ENCODE measurements around the gene VAPA. TPM values are rescaled to one million over a fixed set of nuclear protein-coding genes. Genes with fewer than 3 reads are reported as not detected.
"Not testable (repeated sequence)": the region's sequence is repeated elsewhere in the genome, so short reads cannot be mapped to it uniquely, and the experiment has no call there.

Gene VAPA
- total and polyA plus RNA-seq, 3 experiments from 2014 or later = 167 to 228 (median 193) TPM

DNA sequence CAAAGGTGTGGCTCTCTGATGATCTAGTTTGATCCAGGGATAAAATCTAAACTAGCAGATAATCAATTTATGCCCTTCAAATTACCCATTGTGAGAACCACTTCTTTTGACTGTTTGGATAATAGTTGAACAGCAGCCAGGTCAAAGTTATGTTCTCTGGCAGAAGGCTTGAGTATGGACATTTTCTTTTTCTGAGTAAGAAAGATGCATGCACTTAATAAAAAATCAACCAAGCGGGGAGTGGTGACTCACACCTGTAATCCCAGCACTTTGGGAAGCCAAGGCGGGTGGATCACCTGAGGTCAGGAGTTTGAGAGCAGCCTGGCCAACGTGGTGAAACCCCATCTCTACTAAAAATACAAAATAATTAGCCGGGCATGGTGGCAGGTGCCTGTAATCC, 22.3 kb upstream of the VAPA start:
- H3K4me3 Mint-ChIP-seq; POLR2A ChIA-PET; DNase-seq; H3K27ac Mint-ChIP-seq; H3K27me3 Mint-ChIP-seq; H3K9me3 Mint-ChIP-seq; H3K4me1 ChIP-seq (ENCODE audit: insufficient read depth, low read length); H3K36me3 ChIP-seq (ENCODE audit: insufficient read depth, low read length); H3K4me3 ChIP-seq (ENCODE audit: low read length); H3K9me3 ChIP-seq (ENCODE audit: low read length); H3K4me1 Mint-ChIP-seq; H3K36me3 Mint-ChIP-seq; CTCF ChIA-PET; H3K27me3 ChIP-seq (ENCODE audit: insufficient read depth, low read length, poor library complexity, severe bottlenecking); H3K27ac ChIP-seq (ENCODE audit: low read depth, low read length): not testable (repeated sequence)

DNA sequence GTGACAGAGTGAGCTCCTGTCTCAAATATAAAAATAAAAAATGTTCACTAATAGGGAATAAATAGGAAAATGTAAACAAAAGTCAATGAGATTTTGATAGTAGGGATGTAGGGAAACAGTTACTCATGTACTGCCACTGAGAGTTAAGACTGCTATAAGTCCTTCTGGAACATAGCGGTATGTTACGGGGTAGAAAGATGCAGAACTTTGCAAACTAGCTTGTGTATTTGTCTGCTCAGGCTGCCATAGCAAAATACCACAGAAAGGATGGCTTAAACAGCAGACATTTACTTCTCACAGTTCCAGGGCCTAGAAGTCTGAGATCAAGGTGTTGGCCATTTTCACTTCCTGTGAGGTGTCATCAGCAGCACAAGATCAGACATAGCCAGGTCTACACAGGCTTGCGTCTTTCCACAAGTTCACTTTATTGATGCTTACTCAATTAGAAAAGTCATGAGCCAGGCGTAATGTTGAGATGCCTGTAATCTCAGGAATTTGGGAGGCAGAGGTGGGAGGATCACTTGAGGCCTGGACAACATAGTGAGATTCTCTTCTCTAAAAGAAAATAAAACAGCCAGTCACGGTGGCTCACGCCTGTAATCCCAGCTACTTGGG, 19.3 kb upstream of the VAPA start:
- ChIA-PET POLR2A (no interaction called here), CTCF (no interaction called here)
- no peak overlapping the region for H3K4me3 ChIP-seq (ENCODE audit: low read length)
- Mint-ChIP-seq H3K4me1 (no peaks in the 10 kb centered on the region), H3K27ac (peak overlapping the region in 1 of 8 donors; percentile 21), H3K4me3 (no peak overlapping the region), H3K9me3 (no peaks in the 10 kb centered on the region), H3K27me3 (peaks cover 0 to 7% of the 10 kb centered on the region in 2 donors), H3K36me3 (no peaks in the 10 kb centered on the region)
- no peaks in the 10 kb centered on the region for H3K4me1 ChIP-seq (ENCODE audit: insufficient read depth, low read length)
- no peaks in the 10 kb centered on the region for H3K9me3 ChIP-seq (ENCODE audit: low read length)
- H3K27ac ChIP-seq (ENCODE audit: low read depth, low read length) = no peak overlapping the region
- H3K27me3 ChIP-seq (ENCODE audit: insufficient read depth, low read length, poor library complexity, severe bottlenecking) = no peaks in the 10 kb centered on the region
- DNase-seq = no peak
- H3K36me3 ChIP-seq (ENCODE audit: insufficient read depth, low read length) = no peaks in the 10 kb centered on the region

- Mint-ChIP-seq H3K27me3 (peaks cover 2 to 7% of the 10 kb centered on the region in 2 donors), H3K4me3 (no peak overlapping the region), H3K27ac (no peak overlapping the region), H3K9me3 (no peaks in the 10 kb centered on the region), H3K36me3 (peaks cover 0 to 2% (median 0%) of the 10 kb centered on the region in 3 donors), H3K4me1 (no peaks in the 10 kb centered on the region)
- Histone ChIP-seq H3K9me3 (ENCODE audit: low read length) (no peaks in the 10 kb centered on the region), H3K27me3 (ENCODE audit: insufficient read depth, low read length, poor library complexity, severe bottlenecking) (no peaks in the 10 kb centered on the region), H3K36me3 (ENCODE audit: insufficient read depth, low read length) (no peaks in the 10 kb centered on the region), H3K4me3 (ENCODE audit: low read length) (no peak overlapping the region), H3K4me1 (ENCODE audit: insufficient read depth, low read length) (no peaks in the 10 kb centered on the region), H3K27ac (ENCODE audit: low read depth, low read length) (peak overlapping the region; percentile 24)
- CTCF ChIA-PET = no interaction called here
- no peak for DNase-seq
- POLR2A ChIA-PET = no interaction called here
Observed at GRCh38 chr18:9897129-9897528, 16.7 kb upstream of the VAPA start.

DNA sequence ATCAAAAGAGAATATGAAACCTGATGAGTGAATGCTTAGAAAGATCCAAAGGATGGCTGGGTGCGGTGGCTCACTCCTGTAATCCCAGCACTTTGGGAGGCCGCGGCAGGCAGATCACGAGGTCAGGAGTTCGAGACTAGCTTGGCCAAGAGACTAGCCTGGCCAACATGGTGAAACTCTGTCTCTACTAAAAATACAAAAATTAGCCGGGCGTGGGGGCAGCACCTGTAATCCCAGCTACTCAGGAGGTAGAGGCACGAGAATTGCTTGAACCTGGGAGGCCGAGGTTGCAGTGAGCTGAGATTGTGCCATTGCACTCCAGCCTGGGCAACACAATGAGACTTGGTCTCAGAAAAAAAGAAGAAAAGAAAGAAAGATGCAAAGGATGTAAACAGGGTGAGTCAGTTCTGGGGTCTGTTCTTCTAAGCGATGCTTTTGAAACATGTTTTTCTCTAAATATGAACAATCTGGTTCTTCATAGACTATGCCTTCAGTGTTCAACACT, 16.0 kb upstream of the VAPA start:
- H3K4me1 ChIP-seq (ENCODE audit: insufficient read depth, low read length); CTCF ChIA-PET; H3K36me3 ChIP-seq (ENCODE audit: insufficient read depth, low read length); DNase-seq; H3K27ac Mint-ChIP-seq; H3K9me3 Mint-ChIP-seq; H3K36me3 Mint-ChIP-seq; H3K4me3 Mint-ChIP-seq; H3K4me1 Mint-ChIP-seq; H3K27me3 Mint-ChIP-seq; H3K9me3 ChIP-seq (ENCODE audit: low read length); H3K4me3 ChIP-seq (ENCODE audit: low read length); POLR2A ChIA-PET; H3K27me3 ChIP-seq (ENCODE audit: insufficient read depth, low read length, poor library complexity, severe bottlenecking): not testable (repeated sequence)
- H3K27ac ChIP-seq (ENCODE audit: low read depth, low read length) = peak overlapping the region; percentile 83

GRCh38 chr18:9898792-9899549, 14.8 kb upstream of the VAPA start:
- peaks cover 2 to 13% of the 10 kb centered on the region in 2 donors for H3K27me3 Mint-ChIP-seq
- POLR2A ChIA-PET = no interaction called here
- no peaks in the 10 kb centered on the region for H3K36me3 ChIP-seq (ENCODE audit: insufficient read depth, low read length)
- no peak overlapping the region for H3K4me3 Mint-ChIP-seq
- H3K4me3 ChIP-seq (ENCODE audit: low read length) = no peak overlapping the region
- H3K9me3 ChIP-seq (ENCODE audit: low read length) = no peaks in the 10 kb centered on the region
- peak overlapping the region; percentile 83 for H3K27ac ChIP-seq (ENCODE audit: low read depth, low read length)
- H3K36me3 Mint-ChIP-seq = peaks cover 0 to 2% (median 0%) of the 10 kb centered on the region in 3 donors
- H3K4me1 ChIP-seq (ENCODE audit: insufficient read depth, low read length) = no peaks in the 10 kb centered on the region
- H3K9me3 Mint-ChIP-seq = no peaks in the 10 kb centered on the region
- DNase-seq = no peak
- no peaks in the 10 kb centered on the region for H3K27me3 ChIP-seq (ENCODE audit: insufficient read depth, low read length, poor library complexity, severe bottlenecking)
- CTCF ChIA-PET = no interaction called here
- no peaks in the 10 kb centered on the region for H3K4me1 Mint-ChIP-seq
- peak overlapping the region in 1 of 8 donors; percentile 9 for H3K27ac Mint-ChIP-seq

DNA sequence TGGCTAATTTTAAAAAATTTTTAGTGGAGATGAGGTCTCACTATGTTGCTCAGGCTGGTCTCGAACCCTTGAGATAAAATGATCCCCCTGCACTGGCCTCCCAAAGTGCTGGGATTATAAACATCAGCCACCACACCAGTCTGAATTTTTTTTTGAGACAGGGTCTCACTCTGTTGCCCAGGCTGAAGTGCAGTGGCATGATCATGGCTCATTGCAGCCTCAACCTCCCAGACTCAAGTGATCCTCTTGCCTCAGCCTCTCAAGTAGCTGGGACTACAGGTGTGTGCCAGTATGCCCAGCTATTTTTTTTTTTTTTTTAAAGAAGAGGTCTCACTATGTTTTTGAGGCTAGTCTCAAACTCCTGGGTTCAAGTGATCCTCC, 14.3 kb upstream of the VAPA start:
- POLR2A ChIA-PET = not testable (repeated sequence)

GRCh38 chr18:9900699-9901098, 13.1 kb upstream of the VAPA start:
- DNase-seq = no peak
- peaks cover 11 to 23% of the 10 kb centered on the region in 2 donors for H3K27me3 Mint-ChIP-seq
- Histone ChIP-seq H3K27me3 (ENCODE audit: insufficient read depth, low read length, poor library complexity, severe bottlenecking) (no peaks in the 10 kb centered on the region), H3K36me3 (ENCODE audit: insufficient read depth, low read length) (no peaks in the 10 kb centered on the region), H3K4me1 (ENCODE audit: insufficient read depth, low read length) (no peaks in the 10 kb centered on the region), H3K27ac (ENCODE audit: low read depth, low read length) (no peak overlapping the region), H3K4me3 (ENCODE audit: low read length) (no peak overlapping the region), H3K9me3 (ENCODE audit: low read length) (no peaks in the 10 kb centered on the region)
- H3K4me1 Mint-ChIP-seq = no peaks in the 10 kb centered on the region
- peak overlapping the region in 2 of 8 donors; percentile 12 to 60 for H3K27ac Mint-ChIP-seq
- H3K4me3 Mint-ChIP-seq = no peak overlapping the region
- peaks cover 0 to 2% (median 0%) of the 10 kb centered on the region in 3 donors for H3K36me3 Mint-ChIP-seq
- no peaks in the 10 kb centered on the region for H3K9me3 Mint-ChIP-seq
- ChIA-PET POLR2A (no interaction called here), CTCF (no interaction called here)

More for the DNA sequence above, 14.3 kb upstream of the VAPA start:
- H3K27ac Mint-ChIP-seq; CTCF ChIA-PET; H3K4me3 ChIP-seq (ENCODE audit: low read length); DNase-seq; H3K4me3 Mint-ChIP-seq; H3K4me1 ChIP-seq (ENCODE audit: insufficient read depth, low read length); H3K9me3 ChIP-seq (ENCODE audit: low read length); H3K36me3 Mint-ChIP-seq; H3K9me3 Mint-ChIP-seq; H3K36me3 ChIP-seq (ENCODE audit: insufficient read depth, low read length); H3K27me3 ChIP-seq (ENCODE audit: insufficient read depth, low read length, poor library complexity, severe bottlenecking); H3K4me1 Mint-ChIP-seq: not testable (repeated sequence)
- H3K27ac ChIP-seq (ENCODE audit: low read depth, low read length) = peak overlapping the region; percentile 83
- peaks cover 2 to 13% of the 10 kb centered on the region in 2 donors for H3K27me3 Mint-ChIP-seq

DNA sequence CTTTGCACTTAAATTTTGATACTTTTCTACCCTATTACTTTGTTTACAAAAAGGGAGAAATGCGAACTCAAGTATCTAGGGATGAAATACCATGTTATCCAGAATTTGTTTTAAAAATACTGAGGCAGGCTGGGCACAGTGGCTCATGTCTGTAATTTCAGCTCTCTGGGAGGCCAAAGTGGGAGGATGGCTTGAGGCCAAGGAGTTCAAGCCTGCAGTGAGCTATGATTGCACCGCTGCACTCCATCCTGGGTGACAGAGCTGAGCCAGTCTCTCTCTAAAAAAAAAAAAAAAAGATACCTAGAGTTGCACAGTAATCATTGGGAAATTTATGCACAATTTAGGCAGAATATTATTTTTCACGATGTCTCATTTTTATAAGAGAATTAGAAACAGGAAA, 12.4 kb upstream of the VAPA start:
- Mint-ChIP-seq H3K4me3 (no peak overlapping the region), H3K9me3 (no peaks in the 10 kb centered on the region), H3K4me1 (no peaks in the 10 kb centered on the region), H3K27me3 (peaks cover 14 to 29% of the 10 kb centered on the region in 2 donors), H3K36me3 (peaks cover 0 to 2% (median 0%) of the 10 kb centered on the region in 3 donors), H3K27ac (no peak overlapping the region)
- CTCF ChIA-PET = no interaction called here
- H3K9me3 ChIP-seq (ENCODE audit: low read length) = no peaks in the 10 kb centered on the region
- H3K27me3 ChIP-seq (ENCODE audit: insufficient read depth, low read length, poor library complexity, severe bottlenecking) = no peaks in the 10 kb centered on the region
- H3K4me1 ChIP-seq (ENCODE audit: insufficient read depth, low read length) = no peaks in the 10 kb centered on the region
- no peaks in the 10 kb centered on the region for H3K36me3 ChIP-seq (ENCODE audit: insufficient read depth, low read length)
- H3K4me3 ChIP-seq (ENCODE audit: low read length) = no peak overlapping the region
- no peak overlapping the region for H3K27ac ChIP-seq (ENCODE audit: low read depth, low read length)
- no peak for DNase-seq
- POLR2A ChIA-PET = no interaction called here
